ENCODE measurements around the gene NRP1.
"Not testable (repeated sequence)": the region's sequence is repeated elsewhere in the genome, so short reads cannot be mapped to it uniquely, and the experiment has no call there.

NRP1 gene

DNA sequence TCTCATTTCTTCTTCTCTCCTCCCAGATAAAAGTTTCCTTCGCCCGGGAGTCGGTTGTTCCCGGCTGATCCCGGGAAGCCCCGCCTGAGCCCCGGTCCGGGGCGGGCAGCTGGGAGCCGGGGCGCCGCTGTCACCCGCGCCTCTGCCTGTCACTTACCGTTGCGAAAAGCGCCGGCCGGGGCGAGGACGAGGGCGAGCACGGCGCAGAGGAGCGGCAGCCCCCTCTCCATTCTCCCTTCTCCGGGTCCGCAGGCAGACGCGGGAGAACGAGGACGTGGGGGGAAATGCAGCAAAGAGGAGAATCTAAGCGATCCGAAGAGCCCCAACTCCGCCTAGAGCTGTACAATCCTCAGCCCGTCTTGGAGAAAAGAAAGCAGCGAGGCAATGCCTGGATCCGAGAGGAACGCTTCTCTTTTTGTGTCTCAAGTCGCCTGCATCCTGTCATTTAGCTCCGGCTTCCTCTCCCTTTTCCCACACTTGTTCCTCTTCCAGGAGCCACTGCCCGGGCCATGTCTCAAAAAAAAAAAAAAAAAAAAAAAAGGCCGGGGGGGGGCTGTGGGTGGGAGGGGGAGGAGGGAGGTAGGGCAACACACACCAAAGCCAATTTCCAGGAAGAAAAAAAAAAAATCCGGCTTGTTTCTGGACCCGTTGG, at the start of gene NRP1:
Gene NRP1 (minus strand): TSS at position 515 of the 652 bp plus-strand sequence. CDS start 285 bp downstream, at position 230.
- no peak for DNase-seq (ENCODE audit: low spot score)

GRCh38 chr10:33384201-33384600, 49.7 kb upstream of the NRP1 start:
- DNase-seq (ENCODE audit: low spot score) = not testable (repeated sequence)

DNA sequence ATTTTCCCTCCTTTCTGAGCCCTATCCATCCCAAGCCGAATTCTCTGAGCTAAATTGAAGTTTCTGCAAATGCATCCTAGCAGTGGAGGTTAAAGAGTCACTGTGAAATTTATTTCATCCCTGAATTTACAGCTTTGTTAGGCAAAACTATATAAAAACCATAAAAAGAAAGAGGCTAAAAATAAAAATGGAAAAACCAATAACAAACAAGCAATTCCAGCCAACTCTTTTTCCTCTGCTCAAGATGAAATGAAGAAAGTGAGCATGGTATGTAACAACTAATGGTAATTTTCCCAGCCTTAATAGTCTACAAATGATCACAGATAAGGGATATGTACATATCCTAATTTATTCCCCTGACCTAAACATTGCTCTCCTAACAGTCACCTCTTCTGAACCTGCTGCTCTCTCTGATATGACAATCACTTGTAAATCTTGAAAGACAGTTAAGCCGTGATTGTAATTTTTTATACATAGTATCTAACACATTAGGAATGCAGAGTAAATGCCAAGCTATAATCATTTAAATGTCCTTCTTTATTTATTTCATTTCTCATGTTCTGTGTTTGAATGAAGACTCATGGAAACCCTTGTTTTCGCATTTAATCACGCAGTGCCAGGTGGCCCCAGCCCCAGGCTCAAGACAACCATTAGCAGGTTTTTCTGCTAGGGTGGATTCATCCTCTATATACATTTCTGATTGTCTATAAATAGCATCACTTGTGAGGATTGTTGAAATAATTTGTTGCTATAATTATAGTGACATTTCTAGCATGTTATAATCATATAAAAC, 48.6 kb upstream of the NRP1 start:
- DNase-seq (ENCODE audit: low spot score) = no peak

DNA sequence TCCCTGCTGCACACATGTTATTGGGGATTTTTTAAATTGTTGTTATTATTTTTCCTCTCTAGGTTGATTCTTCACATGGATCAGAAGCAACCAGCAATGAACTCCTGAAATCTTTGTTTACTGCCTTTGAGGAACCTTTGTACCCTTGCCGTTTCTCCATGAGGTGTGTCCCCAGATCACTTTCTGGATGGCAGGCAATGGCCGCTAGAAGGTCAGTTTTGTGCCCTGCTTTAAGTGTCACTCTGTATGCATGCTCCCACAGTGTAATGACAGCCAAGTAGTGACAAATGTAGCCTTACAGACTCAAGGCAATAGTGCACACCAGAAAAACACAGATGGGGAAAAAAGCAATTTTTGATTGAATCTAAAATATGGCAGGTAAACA, 47.7 kb upstream of the NRP1 start:
- no peak for DNase-seq (ENCODE audit: low spot score)

GRCh38 chr10:33381451-33382215, 47.2 kb upstream of the NRP1 start:
- no peak for DNase-seq (ENCODE audit: low spot score)

- no peak for DNase-seq (ENCODE audit: low spot score)
These were observed 43.2 kb upstream of the NRP1 start for GRCh38 chr10:33377658-33378025.

DNA sequence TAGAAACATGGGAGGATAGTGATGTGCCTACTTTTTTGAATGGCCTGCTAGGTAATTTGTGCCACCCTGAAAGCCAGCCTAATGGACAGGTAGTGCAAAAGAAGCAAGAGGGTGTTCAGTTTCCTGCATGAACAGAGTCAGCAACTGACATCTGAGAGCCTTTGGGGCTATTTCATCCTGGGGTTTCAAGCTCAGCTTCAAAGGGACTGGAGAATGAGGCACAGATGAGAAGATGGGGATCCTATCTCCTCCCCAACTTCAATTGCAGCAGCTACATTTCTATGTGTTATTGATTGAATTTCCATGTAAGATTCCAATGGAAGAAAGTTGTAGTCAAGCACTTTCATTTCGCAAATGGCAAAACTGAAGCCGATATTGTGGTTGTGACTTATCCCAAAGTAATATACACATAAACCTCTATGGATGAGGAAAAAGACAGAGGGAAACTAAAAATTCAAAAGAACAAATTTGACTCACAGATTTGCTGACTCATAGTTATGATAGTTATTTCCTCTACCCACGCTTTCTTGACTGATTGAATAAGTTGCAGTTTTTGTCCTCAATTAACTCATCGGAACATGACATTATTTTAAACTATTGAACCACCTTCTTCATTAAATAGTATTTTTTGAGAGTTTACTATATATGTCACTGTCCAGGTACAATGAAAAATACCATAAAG, 42.6 kb upstream of the NRP1 start:
- no peak for DNase-seq (ENCODE audit: low spot score)

DNA sequence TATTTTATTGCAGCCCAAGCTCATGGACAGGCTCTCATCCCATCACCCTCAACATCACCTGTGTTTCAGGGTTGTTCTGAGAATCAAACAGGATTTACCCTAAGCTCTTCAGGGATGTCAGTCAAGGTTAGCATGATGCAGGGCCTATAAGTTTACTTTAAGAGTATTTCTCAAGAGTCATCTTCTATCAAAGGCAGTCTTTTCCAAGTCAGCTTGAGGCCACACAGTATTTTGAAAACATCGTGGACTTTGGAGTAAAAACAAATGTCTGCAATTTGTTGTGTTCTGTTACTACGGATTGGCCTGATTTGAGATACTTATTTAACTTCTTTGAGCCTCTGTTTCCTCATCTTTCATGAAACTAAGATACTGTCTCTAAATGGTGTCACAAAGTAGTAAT, 42.0 kb upstream of the NRP1 start:
- DNase-seq (ENCODE audit: low spot score) = no peak

DNA sequence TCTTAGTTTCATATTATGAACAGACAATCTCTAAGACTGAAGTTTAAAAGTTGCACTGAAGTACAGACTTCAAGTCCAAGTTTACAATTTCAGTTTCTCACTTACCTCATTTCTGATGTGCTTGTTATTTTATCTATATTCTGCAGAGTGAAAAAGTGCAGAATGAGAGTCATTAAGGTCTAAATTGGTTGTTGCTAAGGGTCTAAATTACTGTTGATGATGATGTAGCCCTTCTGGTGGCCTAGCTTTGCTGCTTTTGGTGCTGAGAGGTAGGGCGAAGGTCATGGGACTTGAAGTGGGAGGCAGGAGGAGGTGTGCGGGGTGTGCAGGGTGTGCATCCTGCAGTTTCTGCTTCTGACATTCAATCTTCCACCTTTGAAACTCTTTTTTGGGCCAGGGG, 38.8 kb upstream of the NRP1 start:
- DNase-seq (ENCODE audit: low spot score) = no peak

DNA sequence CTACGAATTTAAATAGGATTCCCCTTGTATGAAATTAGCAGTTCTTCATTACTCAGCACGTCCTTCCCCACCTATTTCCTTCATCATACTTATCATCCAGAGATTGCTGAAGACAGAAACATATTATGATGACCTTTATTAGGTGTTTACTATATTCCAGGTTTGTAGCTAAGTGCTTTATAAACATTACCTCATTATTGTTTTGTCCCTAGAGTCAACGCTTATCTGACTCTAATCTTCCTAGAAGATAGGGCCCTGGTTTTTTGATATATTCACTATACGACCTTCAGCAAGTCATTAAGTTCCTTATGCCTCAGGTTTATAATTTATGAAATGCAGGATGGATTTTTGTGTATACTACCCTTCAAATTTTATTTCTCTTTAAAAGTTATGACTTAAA, 36.8 kb upstream of the NRP1 start:
- no peak for DNase-seq (ENCODE audit: low spot score)

DNA sequence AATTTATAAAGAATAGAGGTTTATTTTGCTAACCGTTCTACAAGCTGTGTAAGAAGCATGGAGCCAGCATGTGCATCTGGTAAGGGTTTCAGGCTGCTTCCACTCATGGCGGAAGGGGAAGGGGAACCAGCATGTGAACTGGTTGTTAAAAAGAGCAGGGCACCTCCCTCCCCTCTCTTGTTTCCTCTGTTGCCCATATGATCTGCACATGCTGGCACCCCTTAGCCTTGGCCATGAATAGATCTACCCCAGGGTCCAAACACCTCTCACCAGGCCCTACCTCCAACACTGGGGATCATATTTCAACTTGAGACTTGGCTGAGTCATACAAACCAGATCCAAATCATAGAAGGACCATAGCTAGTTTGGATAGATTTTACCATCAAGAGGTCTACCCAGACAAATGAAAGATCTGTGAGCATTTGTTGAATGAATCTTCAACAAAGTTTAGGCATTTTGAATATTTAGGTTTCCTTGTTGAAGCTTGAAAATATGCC, 36.0 kb upstream of the NRP1 start:
- DNase-seq (ENCODE audit: low spot score) = no peak

DNA sequence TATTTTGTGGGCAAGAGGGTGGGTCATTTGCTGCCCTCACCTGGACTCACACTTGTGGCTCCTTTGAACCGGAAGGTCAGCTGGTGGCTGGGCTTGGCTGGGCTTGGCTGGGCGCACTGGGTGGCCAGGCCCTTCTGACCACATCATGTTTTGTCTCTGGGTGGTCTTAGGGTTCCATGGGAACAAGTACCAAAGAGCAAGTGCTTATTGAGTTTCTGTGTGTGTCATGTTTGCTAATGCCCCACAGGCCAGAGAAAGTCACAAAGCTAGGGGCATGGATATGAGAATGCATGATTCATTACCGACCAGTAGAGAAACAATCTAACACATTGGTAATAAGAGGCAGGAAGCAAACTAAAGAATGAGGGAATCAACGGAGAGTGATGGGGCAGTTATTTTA, 33.6 kb upstream of the NRP1 start:
- DNase-seq (ENCODE audit: low spot score) = no peak

DNA sequence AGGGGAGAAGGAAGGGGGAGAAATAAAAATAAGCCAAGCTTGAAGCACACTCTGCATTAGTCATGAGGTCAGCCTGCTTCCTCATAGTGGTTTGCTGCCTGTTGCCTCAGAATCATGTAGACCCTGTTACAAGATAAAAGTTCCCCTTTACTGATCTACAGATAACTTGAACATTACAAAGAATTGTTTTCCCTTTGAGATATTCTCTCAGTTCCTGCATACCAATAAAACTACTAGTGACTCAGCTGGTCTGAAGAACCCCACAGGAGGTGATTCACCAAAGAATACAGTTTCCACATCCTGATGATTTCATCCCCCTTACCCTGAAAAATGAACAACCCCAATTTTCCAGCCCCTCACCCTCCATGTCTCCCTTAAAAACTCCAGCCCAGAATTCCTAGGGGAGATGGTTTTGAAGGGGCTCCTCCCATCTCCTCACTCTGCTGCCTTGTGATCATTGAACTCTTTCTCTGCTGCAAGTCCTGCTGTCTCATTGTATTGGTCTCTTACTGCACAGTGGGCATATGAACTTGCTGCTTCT, 31.5 kb upstream of the NRP1 start:
- no peak for DNase-seq (ENCODE audit: low spot score)

GRCh38 chr10:33365301-33365700, 30.8 kb upstream of the NRP1 start:
- DNase-seq (ENCODE audit: low spot score) = no peak

GRCh38 chr10:33363106-33363505, 28.6 kb upstream of the NRP1 start:
- no peak for DNase-seq (ENCODE audit: low spot score)

DNA sequence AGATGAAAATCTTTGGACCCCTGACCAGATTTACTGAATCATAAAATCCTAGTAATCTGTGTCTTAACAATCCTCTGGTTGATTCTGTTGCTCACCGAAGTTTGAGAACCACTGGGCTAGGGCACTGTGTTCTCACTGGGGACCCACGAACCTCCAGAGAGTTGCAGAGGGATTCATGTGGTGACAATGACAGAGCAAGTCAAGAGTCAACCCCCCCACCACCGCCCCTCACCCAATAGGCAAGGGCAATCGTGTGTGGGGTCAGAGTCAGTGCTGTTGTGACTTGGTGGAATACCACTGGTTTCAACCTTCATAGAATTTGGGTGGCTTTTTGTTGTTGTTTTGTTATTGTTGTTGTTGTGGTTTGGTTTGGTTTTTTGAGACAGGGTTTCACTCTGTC, 23.5 kb upstream of the NRP1 start:
- DNase-seq (ENCODE audit: low spot score) = no peak

GRCh38 chr10:33355274-33355673, 20.8 kb upstream of the NRP1 start:
- DNase-seq (ENCODE audit: low spot score) = no peak

DNA sequence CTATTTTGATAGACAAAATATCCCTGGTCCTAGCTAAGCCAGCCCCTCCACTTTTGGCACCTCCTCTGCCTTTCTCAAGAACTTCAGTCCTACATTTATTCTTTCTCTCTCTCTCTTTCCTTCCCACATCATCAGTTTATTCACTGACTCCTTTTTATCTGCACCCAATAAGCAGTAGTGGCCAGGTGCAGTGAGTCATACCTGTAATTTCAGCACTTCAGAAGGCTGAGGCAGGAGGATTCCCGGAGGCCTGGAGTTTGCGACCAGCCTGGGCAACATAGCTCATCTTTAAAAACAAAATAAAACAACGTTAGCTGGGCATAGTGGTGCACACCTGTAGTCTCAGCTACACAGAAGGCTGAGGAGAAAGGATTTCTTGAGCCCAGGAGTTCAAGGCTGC, 19.4 kb upstream of the NRP1 start:
- DNase-seq (ENCODE audit: low spot score) = no peak

DNA sequence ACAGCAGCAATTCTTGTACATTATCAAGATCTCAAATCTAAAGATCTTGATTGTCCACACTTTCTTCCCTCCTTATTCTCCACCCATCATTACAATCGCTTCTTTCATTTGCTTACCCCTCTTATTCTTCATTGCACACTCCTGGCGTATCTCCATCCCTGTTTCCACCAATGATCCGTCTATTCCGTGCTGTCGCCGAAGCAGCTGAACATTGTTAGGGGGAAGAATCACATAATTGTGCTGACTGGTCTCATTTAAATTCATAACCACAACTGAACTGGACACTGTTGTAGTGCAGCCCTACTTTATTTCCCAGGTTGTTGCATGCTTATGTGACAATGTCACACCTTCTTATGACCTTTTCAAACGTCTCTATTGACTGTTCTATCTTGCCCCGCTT, 18.9 kb upstream of the NRP1 start:
- no peak for DNase-seq (ENCODE audit: low spot score)

DNA sequence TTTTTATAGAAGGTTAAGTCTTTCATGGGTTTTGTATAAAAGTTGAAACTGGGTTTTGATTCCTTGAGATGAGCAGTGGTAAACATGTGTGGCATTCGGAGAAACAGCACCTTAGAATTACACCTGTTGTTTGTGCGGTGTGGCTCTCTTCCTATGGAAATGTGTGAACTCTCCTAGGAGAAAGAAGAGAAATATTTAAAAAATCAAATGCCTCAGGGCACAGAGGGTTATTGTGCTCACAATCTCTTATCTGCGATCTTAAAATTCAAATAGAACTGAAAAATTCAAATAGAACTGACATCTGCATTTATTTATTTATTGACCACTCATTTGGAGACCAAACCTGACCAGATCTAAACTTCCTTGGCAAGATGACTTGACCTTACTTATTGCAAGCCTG, 18.1 kb upstream of the NRP1 start:
- no peak for DNase-seq (ENCODE audit: low spot score)

GRCh38 chr10:33352175-33352574, 17.7 kb upstream of the NRP1 start:
- no peak for DNase-seq (ENCODE audit: low spot score)

DNA sequence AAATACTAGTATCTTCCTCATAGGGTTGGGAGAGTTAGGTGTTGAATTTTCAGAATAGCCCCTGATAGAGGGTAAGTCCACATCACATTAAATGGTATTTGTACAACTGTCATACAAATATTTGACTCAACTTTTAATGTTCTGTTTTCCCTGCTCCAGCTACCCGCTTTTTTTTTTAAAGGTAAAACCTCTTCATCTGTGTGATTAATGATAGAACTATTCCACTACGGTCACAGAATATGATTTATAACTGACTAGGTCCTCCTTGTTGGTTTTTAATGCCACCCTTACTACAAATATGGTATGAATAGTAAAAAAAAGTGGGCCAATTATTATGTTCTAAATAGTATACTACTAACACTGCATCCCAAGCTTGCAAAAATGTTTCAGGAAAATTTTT, 15.6 kb upstream of the NRP1 start:
- DNase-seq (ENCODE audit: low spot score) = no peak

Measured in hematopoietic multipotent progenitor cell treated with erythropoietin and hydrocortisone succinate and interleukin-3 and kit ligand, for 17 days (in vitro differentiated cells).